B cell (primary cell): Measurements from ENCODE around the gene TTC28.

Experiments used
- CTCF ChIP-seq: fragments of 200-600 bp; IDR thresholded peaks from one replicate; pipeline ENCODE4 v1.8.0; 2022; ENCODE audit warnings: antibody characterized with exemption, mild to moderate bottlenecking
- EZH2 ChIP-seq: IDR thresholded peaks from 2 replicates; pipeline ENCODE4 v1.6.1; 2012; ENCODE audit warnings: borderline replicate concordance, low read depth, mild to moderate bottlenecking, moderate library complexity, low read length; ENCODE audit not compliant: insufficient read depth, poor library complexity, severe bottlenecking

DNA sequence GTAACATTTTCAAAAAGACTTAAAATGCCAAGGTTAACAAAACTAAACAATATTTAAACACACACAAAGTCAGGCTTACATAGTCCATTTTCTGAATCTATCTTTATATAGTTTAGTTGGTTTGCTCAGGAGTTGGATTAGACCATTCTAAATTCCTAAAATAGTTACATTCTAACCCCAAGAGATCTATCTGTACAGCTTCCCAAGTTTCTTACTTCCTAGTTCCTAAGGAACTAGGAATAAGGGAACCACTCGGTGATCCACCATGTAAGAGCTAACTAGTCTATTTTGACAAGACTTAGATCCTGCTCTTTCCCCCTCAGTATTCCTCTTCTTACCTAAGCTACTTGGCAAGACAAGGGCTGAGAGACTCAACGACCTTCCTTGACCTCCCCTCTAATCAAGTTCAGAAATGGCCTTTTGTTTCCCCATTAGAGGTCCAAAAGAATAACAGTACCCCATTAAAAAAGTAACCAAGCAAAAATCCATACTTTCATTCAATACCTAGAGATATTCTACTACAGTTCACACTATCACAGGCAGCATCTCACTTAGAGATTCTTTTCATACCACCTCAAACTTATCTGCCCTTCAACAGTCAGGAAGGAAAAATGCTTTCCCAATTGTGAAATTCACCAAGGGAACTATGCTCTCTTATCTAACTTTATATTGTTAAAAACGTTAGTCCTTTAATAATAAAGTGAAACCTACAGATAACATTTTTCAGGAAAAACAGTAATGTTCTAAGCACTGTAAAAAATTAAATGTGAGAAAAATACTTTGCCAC lies 253.1 kb downstream of the TTC28 start:
- no peak for TF ChIP-seq CTCF
- no peak for TF ChIP-seq EZH2
